GM13976 (cell line): ENCODE measurements around the gene IRF6.

Experiments used
- DNase-seq: peaks from one replicate; pipeline ENCODE4 v3.0.0; 2012; ENCODE audit warnings: low spot score
- in situ Hi-C: fragments of 300-500 bp; cut with MboI; formaldehyde crosslinking; loops from one replicate; pipeline ENCODE4 v1.12.0; 2022; ENCODE audit warnings: low sequenced_read_pairs, mixed read lengths, inconsistent platforms; ENCODE audit not compliant: unreplicated experiment
- TF ChIP-seq, protein P1 (sequence below): IDR thresholded peaks from 2 replicates; pipeline ENCODE4 v1.5.1; 2012; ENCODE audit warnings: borderline replicate concordance, mild to moderate bottlenecking; ENCODE audit not compliant: insufficient read depth; ENCODE audit errors: extremely low read depth, missing control alignments, control extremely low read depth

The IRF6 gene

DNA sequence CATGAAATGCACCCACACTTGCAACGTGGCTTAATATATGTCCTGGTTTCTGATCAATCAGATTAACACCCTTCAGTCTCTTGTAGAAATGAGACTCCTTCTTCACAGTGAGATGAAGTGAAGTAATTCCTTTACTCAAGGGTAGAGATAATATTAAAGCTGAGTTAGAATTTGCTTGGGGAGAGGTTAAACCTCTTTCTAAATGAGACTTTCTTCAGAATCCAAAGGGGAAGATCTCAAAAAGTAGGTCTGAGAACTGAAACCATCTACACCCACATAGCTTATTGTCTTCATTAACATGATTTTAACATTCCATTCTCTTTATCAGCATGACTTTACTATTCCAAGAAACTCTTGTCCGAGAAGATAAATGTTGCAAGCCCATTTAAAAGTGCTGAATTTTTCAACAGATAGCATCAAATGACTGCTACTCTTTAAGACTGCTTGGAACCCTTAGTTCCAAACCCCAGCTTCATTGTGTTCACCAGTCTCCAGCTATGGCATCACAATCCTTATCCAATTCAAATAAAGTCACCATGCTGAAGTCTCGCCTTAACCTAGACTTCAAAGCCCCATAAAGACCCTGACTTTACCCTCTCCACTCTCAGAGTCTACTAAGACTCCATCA lies 69.3 kb downstream of the IRF6 start:
- no peak for DNase-seq
- in situ Hi-C loops = no loop called here
- TF ChIP-seq, protein P1, sequence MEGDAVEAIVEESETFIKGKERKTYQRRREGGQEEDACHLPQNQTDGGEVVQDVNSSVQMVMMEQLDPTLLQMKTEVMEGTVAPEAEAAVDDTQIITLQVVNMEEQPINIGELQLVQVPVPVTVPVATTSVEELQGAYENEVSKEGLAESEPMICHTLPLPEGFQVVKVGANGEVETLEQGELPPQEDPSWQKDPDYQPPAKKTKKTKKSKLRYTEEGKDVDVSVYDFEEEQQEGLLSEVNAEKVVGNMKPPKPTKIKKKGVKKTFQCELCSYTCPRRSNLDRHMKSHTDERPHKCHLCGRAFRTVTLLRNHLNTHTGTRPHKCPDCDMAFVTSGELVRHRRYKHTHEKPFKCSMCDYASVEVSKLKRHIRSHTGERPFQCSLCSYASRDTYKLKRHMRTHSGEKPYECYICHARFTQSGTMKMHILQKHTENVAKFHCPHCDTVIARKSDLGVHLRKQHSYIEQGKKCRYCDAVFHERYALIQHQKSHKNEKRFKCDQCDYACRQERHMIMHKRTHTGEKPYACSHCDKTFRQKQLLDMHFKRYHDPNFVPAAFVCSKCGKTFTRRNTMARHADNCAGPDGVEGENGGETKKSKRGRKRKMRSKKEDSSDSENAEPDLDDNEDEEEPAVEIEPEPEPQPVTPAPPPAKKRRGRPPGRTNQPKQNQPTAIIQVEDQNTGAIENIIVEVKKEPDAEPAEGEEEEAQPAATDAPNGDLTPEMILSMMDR = no peak
